HG03025 (cell line): ENCODE measurements around the gene AP3S2.
"Not testable (repeated sequence)": the region's sequence is repeated elsewhere in the genome, so short reads cannot be mapped to it uniquely, and the experiment has no call there.

Experiments
- ATAC-seq: cut with Tn5 transposase; IDR thresholded peaks from one replicate; pipeline ENCODE4 v1.9.1; 2021; ENCODE audit warnings: mild to moderate bottlenecking, moderate library complexity; ENCODE audit not compliant: unreplicated experiment, low FRiP score

The AP3S2 gene

GRCh38 chr15:89870006-89870405 lies 23.8 kb downstream of the AP3S2 start:
- ATAC-seq, result no peak

- ATAC-seq, result not testable (repeated sequence)
These were observed 24.3 kb downstream of the AP3S2 start for GRCh38 chr15:89869490-89869889.

GRCh38 chr15:89864958-89865739 lies 28.6 kb downstream of the AP3S2 start:
- ATAC-seq, result no peak

- no peak for ATAC-seq
These were observed 29.9 kb downstream of the AP3S2 start for GRCh38 chr15:89863918-89864317.

GRCh38 chr15:89860891-89861290 lies 32.9 kb downstream of the AP3S2 start:
- no peak for ATAC-seq

- ATAC-seq, result no peak
These were observed 33.4 kb downstream of the AP3S2 start for GRCh38 chr15:89860431-89860830.

GRCh38 chr15:89858661-89859458 lies 34.9 kb downstream of the AP3S2 start:
- no peak for ATAC-seq

- ATAC-seq, result no peak
These were observed 36.1 kb downstream of the AP3S2 start for GRCh38 chr15:89857673-89858072.

- no peak for ATAC-seq
These were observed 37.8 kb downstream of the AP3S2 start for GRCh38 chr15:89855948-89856347.

GRCh38 chr15:89854863-89855262 lies 38.9 kb downstream of the AP3S2 start:
- not testable (repeated sequence) for ATAC-seq

- no peak for ATAC-seq
These were observed 41.3 kb downstream of the AP3S2 start for GRCh38 chr15:89852342-89852995.

- no peak for ATAC-seq
These were observed 42.0 kb downstream of the AP3S2 start for GRCh38 chr15:89851673-89852341.

GRCh38 chr15:89848970-89849292 lies 44.9 kb downstream of the AP3S2 start:
- ATAC-seq, result no peak

GRCh38 chr15:89847101-89847500 lies 46.7 kb downstream of the AP3S2 start:
- ATAC-seq, result no peak

- no peak for ATAC-seq
These were observed 48.4 kb downstream of the AP3S2 start for GRCh38 chr15:89845305-89845893.

- no peak for ATAC-seq
These were observed 51.8 kb downstream of the AP3S2 start for GRCh38 chr15:89841962-89842361.

- no peak for ATAC-seq
These were observed 52.5 kb downstream of the AP3S2 start for GRCh38 chr15:89841306-89841705.

GRCh38 chr15:89839167-89839810 lies 54.5 kb downstream of the AP3S2 start:
- ATAC-seq, result no peak

- ATAC-seq, result no peak
These were observed 56.0 kb downstream of the AP3S2 start for GRCh38 chr15:89837830-89838178.
